ENCODE data around the gene F10. TPM values are rescaled to one million over a fixed set of nuclear protein-coding genes. Genes with fewer than 3 reads are reported as not detected.

The F10 gene
- total and polyA plus RNA-seq, 9 of the 15 experiments (the other 6 are each of a cell fraction or from before 2014, with no cell fraction given), result 0.04 to 0.09 (median 0.07) TPM; not detected in 5

DNA sequence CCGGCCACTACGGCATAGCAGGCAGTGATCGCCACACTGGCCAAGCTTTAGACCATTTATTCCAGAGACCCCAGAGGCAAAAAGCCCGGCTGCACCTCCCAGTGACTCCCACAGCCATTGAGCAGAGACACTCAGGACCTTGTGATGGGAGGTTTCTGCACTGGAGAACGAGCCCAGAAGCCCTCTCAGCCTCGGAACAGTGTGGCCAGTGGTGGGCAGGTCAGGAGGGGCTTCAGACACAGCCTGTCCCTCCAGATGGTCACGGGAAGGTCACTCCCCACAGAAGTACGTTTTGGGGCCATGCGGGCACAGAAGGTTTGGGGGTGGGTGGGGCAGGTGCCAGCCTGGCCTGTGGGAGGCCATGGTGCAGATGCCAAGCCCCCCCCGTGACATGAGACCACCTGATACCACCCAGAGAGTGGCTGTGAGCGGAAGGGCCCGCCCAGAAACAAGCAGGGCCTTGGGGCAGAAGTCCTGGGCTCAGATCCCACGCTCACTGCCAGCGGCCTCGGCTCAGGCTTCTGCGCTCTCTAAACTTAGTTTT, 599 bp upstream of the F10 start:
- POLR2A ChIA-PET, result interaction anchor here (0.7 kb wide), 1 partner anchor 17 kb away, joined by 3 read pairs; no protein-coding TSS in a partner anchor
- peaks cover 0 to 79% of the 10 kb centered on the region in 2 experiments; a peak in 4 of 5 replicates for H3K27me3 ChIP-seq (ENCODE audit: control insufficient read depth in 2 of 2, insufficient read depth in 2 of 2, low read length in 2 of 2)

More for the DNA sequence above, 599 bp upstream of the F10 start:
- no peaks in the 10 kb centered on the region for H3K9me1 ChIP-seq (ENCODE audit: control insufficient read depth, insufficient read depth, low read length)
- CTCF ChIA-PET (ENCODE audit: low intra/inter-chr PET ratio), result no interaction called here
- in situ Hi-C loops (cut with MboI), result no loop called here
- no peak overlapping the region for H3K4me3 ChIP-seq
- no peak overlapping the region for H2AFZ ChIP-seq (ENCODE audit: low read depth, low read length)
- no peaks in the 10 kb centered on the region for H3K9me3 ChIP-seq (replicated peaks; ENCODE audit: control insufficient read depth, insufficient read depth, low read depth, low read length)
- ATAC-seq, result no peak
- no peak overlapping the region for H3K9ac ChIP-seq (ENCODE audit: insufficient read depth in 1 of 2, low read depth in 2 of 2, low read length in 2 of 2)
- H3K4me2 ChIP-seq (ENCODE audit: insufficient read depth, low read length), result no peak overlapping the region
- no peaks in the 10 kb centered on the region for H4K20me1 ChIP-seq (replicated peaks; ENCODE audit: control insufficient read depth, insufficient read depth, low read length)
- H3K36me3 ChIP-seq (ENCODE audit: control insufficient read depth, insufficient read depth, low read length), result no peaks in the 10 kb centered on the region
- FAIRE-seq, result no peak
- no peaks in the 10 kb centered on the region for H3K79me2 ChIP-seq (ENCODE audit: control insufficient read depth, insufficient read depth, low read length)
- TF ChIP-seq, protein P1, sequence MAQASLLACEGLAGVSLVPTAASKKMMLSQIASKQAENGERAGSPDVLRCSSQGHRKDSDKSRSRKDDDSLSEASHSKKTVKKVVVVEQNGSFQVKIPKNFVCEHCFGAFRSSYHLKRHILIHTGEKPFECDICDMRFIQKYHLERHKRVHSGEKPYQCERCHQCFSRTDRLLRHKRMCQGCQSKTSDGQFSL (CRISPR knock-in tag; IDR thresholded peaks at IDR 0.05), result no peak
- TF ChIP-seq, protein P1 (tag; IDR thresholded peaks at IDR 0.05), result no peak
- TF ChIP-seq, protein P2, sequence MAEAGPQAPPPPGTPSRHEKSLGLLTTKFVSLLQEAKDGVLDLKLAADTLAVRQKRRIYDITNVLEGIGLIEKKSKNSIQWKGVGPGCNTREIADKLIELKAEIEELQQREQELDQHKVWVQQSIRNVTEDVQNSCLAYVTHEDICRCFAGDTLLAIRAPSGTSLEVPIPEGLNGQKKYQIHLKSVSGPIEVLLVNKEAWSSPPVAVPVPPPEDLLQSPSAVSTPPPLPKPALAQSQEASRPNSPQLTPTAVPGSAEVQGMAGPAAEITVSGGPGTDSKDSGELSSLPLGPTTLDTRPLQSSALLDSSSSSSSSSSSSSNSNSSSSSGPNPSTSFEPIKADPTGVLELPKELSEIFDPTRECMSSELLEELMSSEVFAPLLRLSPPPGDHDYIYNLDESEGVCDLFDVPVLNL (CRISPR knock-in tag; IDR thresholded peaks at IDR 0.05; ENCODE audit: low read depth), result no peak
- TF ChIP-seq, protein P3, sequence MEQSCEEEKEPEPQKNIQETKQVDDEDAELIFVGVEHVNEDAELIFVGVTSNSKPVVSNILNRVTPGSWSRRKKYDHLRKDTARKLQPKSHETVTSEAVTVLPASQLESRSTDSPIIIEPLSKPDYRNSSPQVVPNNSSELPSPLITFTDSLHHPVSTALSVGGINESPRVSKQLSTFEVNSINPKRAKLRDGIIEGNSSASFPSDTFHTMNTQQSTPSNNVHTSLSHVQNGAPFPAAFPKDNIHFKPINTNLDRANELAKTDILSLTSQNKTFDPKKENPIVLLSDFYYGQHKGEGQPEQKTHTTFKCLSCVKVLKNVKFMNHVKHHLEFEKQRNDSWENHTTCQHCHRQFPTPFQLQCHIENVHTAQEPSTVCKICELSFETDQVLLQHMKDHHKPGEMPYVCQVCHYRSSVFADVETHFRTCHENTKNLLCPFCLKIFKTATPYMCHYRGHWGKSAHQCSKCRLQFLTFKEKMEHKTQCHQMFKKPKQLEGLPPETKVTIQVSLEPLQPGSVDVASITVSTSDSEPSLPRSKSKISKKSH (CRISPR knock-in tag; IDR thresholded peaks at IDR 0.05), result no peak
- no peak for TF ChIP-seq HDAC1 (IDR thresholded peaks at IDR 0.05)
- TF ChIP-seq ARHGAP35 (IDR thresholded peaks at IDR 0.05; ENCODE audit: partially characterized antibody), result no peak
- no peak for TF ChIP-seq POU5F1 (IDR thresholded peaks at IDR 0.05; ENCODE audit: borderline replicate concordance, low read depth, low read length, partially characterized antibody)
- TF ChIP-seq BCL6 (CRISPR knock-in tag; IDR thresholded peaks at IDR 0.05), result no peak
- no peak for TF ChIP-seq FOXA3 (CRISPR knock-in tag; conservative IDR thresholded peaks at IDR 0.05 in 1 of 2, IDR thresholded peaks at IDR 0.05 in 1 of 2)
- no peak for TF ChIP-seq HNRNPK (IDR thresholded peaks at IDR 0.05; ENCODE audit: low read depth, low read length, poor library complexity, severe bottlenecking)
- no peak for TF ChIP-seq STAG1 (CRISPR knock-in tag; IDR thresholded peaks at IDR 0.05; ENCODE audit: borderline replicate concordance)
- TF ChIP-seq NFIX (CRISPR knock-in tag; IDR thresholded peaks at IDR 0.05; ENCODE audit: low read depth), result no peak
- no peak for TF ChIP-seq KDM2B (CRISPR knock-in tag; IDR thresholded peaks at IDR 0.05)
- H3K27ac ChIP-seq (ENCODE audit: extremely low read depth, low read depth, low read length), result no peak overlapping the region
- DNase-seq (ENCODE audit: extremely low read depth in 1 of 4, low spot score in 3 of 4), result no peak
- H3K4me1 ChIP-seq (replicated peaks in 1 of 2; ENCODE audit: control insufficient read depth in 2 of 2, insufficient read depth in 2 of 2, low read length in 2 of 2), result peaks cover 0 to 16% of the 10 kb centered on the region in 2 experiments; a peak in 2 of 5 replicates
- intact Hi-C loops (cut with micrococcal nuclease), result no loop called here
- BruUV-seq (replicated peaks), result no TSS peak
- WGBS (ENCODE audit: insufficient coverage, low coverage, missing lambda C conversion rate), result 27% methylated on average over 3 of the region's 16 CpGs

Data from K562 (cell line).